IMR-90 (cell line): ENCODE measurements around the gene BRINP1. TPM values are rescaled to one million over a fixed set of nuclear protein-coding genes. Genes with fewer than 3 reads are reported as not detected.

Source experiments
- ATAC-seq: fragments of 200-7000 bp; cut with Tn5 transposase; 2 replicates; pipeline ENCODE4 v1.9.1; 2020; ENCODE audit warnings: low read depth, mild to moderate bottlenecking, moderate library complexity
- BruUV-seq: library from RNA; stranded (reverse); fragments of 400-500 nt; replicated peaks from 2 replicates; lab custom pipeline; 2021; lab: Mats Ljungman, UMichigan
- CTCF ChIA-PET: fragments of 300-600 bp; formaldehyde crosslinking; extraction: SDS; loops from one replicate; lab custom pipeline; 2021; ENCODE audit warnings: antibody characterized with exemption; lab: Yijun Ruan, JAX
- POLR2A ChIA-PET: fragments of 300-600 bp; sonication (Branson Sonifier 250); formaldehyde crosslinking; loops from one replicate; lab custom pipeline; 2022; ENCODE audit warnings: antibody characterized with exemption; ENCODE audit not compliant: unreplicated experiment; lab: Charles Lee
- DNase-seq: peaks from one replicate; pipeline ENCODE4 v3.0.0; 2013
- H2AFZ ChIP-seq: replicated peaks from 2 replicates; pipeline ENCODE3; 2013; ENCODE audit warnings: low read length, mild to moderate bottlenecking; ENCODE audit not compliant: poor library complexity
- H2AK5ac ChIP-seq: 2 replicates; pipeline ENCODE4 v1.6.1; 2013; ENCODE audit warnings: low read depth, low read length, inconsistent platforms
- H2AK9ac ChIP-seq: replicated peaks from 2 replicates; pipeline ENCODE3; 2013; ENCODE audit warnings: mild to moderate bottlenecking, low read depth, low read length, moderate library complexity; ENCODE audit not compliant: poor library complexity
- H2BK120ac ChIP-seq: 2 replicates; pipeline ENCODE4 v1.6.1; 2013; ENCODE audit warnings: low read depth, low read length, inconsistent platforms
- H2BK15ac ChIP-seq: 3 replicates; pipeline ENCODE4 v1.6.1; 2013; ENCODE audit warnings: low read depth, low read length, inconsistent platforms
- H2BK20ac ChIP-seq: 2 replicates; pipeline ENCODE4 v1.6.1; 2013; ENCODE audit warnings: low read depth, mild to moderate bottlenecking, inconsistent platforms, low read length, moderate library complexity
- H2BK5ac ChIP-seq: 2 replicates; pipeline ENCODE4 v1.6.1; 2013; ENCODE audit warnings: mild to moderate bottlenecking, low read depth, low read length, inconsistent platforms; ENCODE audit not compliant: poor library complexity, severe bottlenecking
- H3K14ac ChIP-seq: replicated peaks from 2 replicates; pipeline ENCODE4 v1.6.1; 2013; ENCODE audit warnings: low read depth, low read length, inconsistent platforms
- H3K18ac ChIP-seq: 2 replicates; pipeline ENCODE4 v1.6.1; 2013; ENCODE audit warnings: low read depth, low read length, control low read depth
- H3K23ac ChIP-seq: 2 replicates; pipeline ENCODE4 v1.6.1; 2013; ENCODE audit warnings: low read depth, low read length, inconsistent platforms
- H3K27ac ChIP-seq: 2 replicates; pipeline ENCODE4 v1.5.1; 2013; ENCODE audit warnings: mild to moderate bottlenecking, control low read depth, low read length; ENCODE audit not compliant: insufficient read depth
- H3K27me3 ChIP-seq: 2 replicates; pipeline ENCODE4 v1.6.1; 2013; ENCODE audit warnings: low read length; ENCODE audit not compliant: control insufficient read depth, insufficient read depth
- H3K36me3 ChIP-seq: 2 replicates; pipeline ENCODE4 v1.6.1; 2013; ENCODE audit warnings: low read length, mixed read lengths; ENCODE audit not compliant: control insufficient read depth, insufficient read depth
- H3K4ac ChIP-seq: 2 replicates; pipeline ENCODE4 v1.6.1; 2013; ENCODE audit warnings: low read depth, low read length, inconsistent platforms
- H3K4me1 ChIP-seq: 2 replicates; pipeline ENCODE4 v1.6.1; 2013; ENCODE audit warnings: low read length, mixed read lengths; ENCODE audit not compliant: control insufficient read depth, insufficient read depth
- H3K4me2 ChIP-seq: 2 replicates; pipeline ENCODE4 v1.6.1; 2013; ENCODE audit warnings: low read depth, mild to moderate bottlenecking, control low read depth, low read length, moderate library complexity
- H3K4me3 ChIP-seq: 2 replicates; pipeline ENCODE4 v1.5.1; 2013; ENCODE audit warnings: low read depth, mild to moderate bottlenecking, control low read depth, low read length, moderate library complexity; ENCODE audit not compliant: insufficient read depth
- H3K56ac ChIP-seq: 2 replicates; pipeline ENCODE4 v1.6.1; 2013; ENCODE audit warnings: low read length, inconsistent platforms; ENCODE audit not compliant: insufficient read depth; ENCODE audit errors: extremely low read depth
- H3K79me1 ChIP-seq, 2 experiments: 2 replicates each; pipeline ENCODE4 v1.6.1; 2013; ENCODE audit warnings: low read length in 2 of 2, inconsistent platforms in 1 of 2, low read depth in 1 of 2
- H3K9ac ChIP-seq: 2 replicates; pipeline ENCODE4 v1.6.1; 2013; ENCODE audit warnings: low read depth, low read length, control low read depth
- H3K9me1 ChIP-seq: 2 replicates; pipeline ENCODE4 v1.6.1; 2013; ENCODE audit warnings: low read length, inconsistent platforms; ENCODE audit not compliant: insufficient read depth
- H3K9me3 ChIP-seq: 2 replicates; pipeline ENCODE4 v1.6.1; 2013; ENCODE audit warnings: low read length; ENCODE audit not compliant: control insufficient read depth, insufficient read depth
- H4K20me1 ChIP-seq: 2 replicates; pipeline ENCODE4 v1.6.1; 2013; ENCODE audit warnings: low read length, inconsistent platforms; ENCODE audit not compliant: insufficient read depth
- H4K5ac ChIP-seq: 2 replicates; pipeline ENCODE4 v1.6.1; 2013; ENCODE audit warnings: mild to moderate bottlenecking, low read depth, low read length, control low read depth
- H4K8ac ChIP-seq, 2 experiments: 2 replicates each; pipeline ENCODE4 v1.6.1; 2013; ENCODE audit warnings: low read depth in 2 of 2, low read length in 2 of 2, control low read depth in 1 of 2, inconsistent platforms in 1 of 2
- H4K91ac ChIP-seq: 2 replicates; pipeline ENCODE4 v1.6.1; 2013; ENCODE audit warnings: low read depth, low read length, inconsistent platforms; ENCODE audit not compliant: insufficient read depth
- BHLHE40 ChIP-seq: fragments of 150-350 bp; IDR thresholded peaks from 2 replicates; pipeline ENCODE4 v1.6.1; 2016; ENCODE audit warnings: mild to moderate bottlenecking, low read depth, low read length
- CHD1 ChIP-seq: IDR thresholded peaks from 2 replicates; pipeline ENCODE4 v1.6.1; 2012; ENCODE audit warnings: low read depth, low read length, improper control_type of control experiment
- CTCF ChIP-seq: conservative IDR thresholded peaks from 2 replicates; pipeline ENCODE4 v1.5.1; 2012; ENCODE audit warnings: mild to moderate bottlenecking, low read depth, low read length, improper control_type of control experiment
- ELK1 ChIP-seq: fragments of 150-350 bp; IDR thresholded peaks from 2 replicates; pipeline ENCODE4 v1.6.1; 2016; ENCODE audit warnings: low read depth, mild to moderate bottlenecking, low read length, moderate library complexity, borderline replicate concordance
- FOS ChIP-seq: fragments of 150-350 bp; IDR thresholded peaks from 2 replicates; pipeline ENCODE4 v1.6.1; 2016; ENCODE audit warnings: low read depth, low read length
- MAFK ChIP-seq: IDR thresholded peaks from 2 replicates; pipeline ENCODE4 v1.6.1; 2012; ENCODE audit warnings: low read depth, low read length, improper control_type of control experiment
- MXI1 ChIP-seq: IDR thresholded peaks from 2 replicates; pipeline ENCODE4 v1.6.1; 2012; ENCODE audit warnings: low read depth, mild to moderate bottlenecking, low read length, moderate library complexity, borderline replicate concordance
- NFE2L2 ChIP-seq: fragments of 150-350 bp; IDR thresholded peaks from 2 replicates; pipeline ENCODE4 v1.6.1; 2016; ENCODE audit warnings: low read depth, mild to moderate bottlenecking, low read length
- POLR2A ChIP-seq: IDR thresholded peaks from 2 replicates; pipeline ENCODE4 v1.6.1; 2012; ENCODE audit warnings: mild to moderate bottlenecking, low read depth, low read length
- RAD21 ChIP-seq: IDR thresholded peaks from 2 replicates; pipeline ENCODE4 v1.6.1; 2012; ENCODE audit warnings: low read length, improper control_type of control experiment
- RCOR1 ChIP-seq: IDR thresholded peaks from 2 replicates; pipeline ENCODE4 v1.6.1; 2012; ENCODE audit warnings: mild to moderate bottlenecking, low read length, improper control_type of control experiment; ENCODE audit not compliant: insufficient replicate concordance
- RFX5 ChIP-seq: IDR thresholded peaks from 2 replicates; pipeline ENCODE4 v1.8.0; 2012; ENCODE audit warnings: low read depth, mild to moderate bottlenecking, low read length, moderate library complexity
- SMC3 ChIP-seq: fragments of 150-350 bp; IDR thresholded peaks from 2 replicates; pipeline ENCODE4 v1.6.1; 2016; ENCODE audit warnings: low read depth, mild to moderate bottlenecking, antibody characterized with exemption, low read length, moderate library complexity
- WGBS, 2 experiments: methylation state at CpG; one replicate each; pipeline versions ENCODE4 v1.1.5 to v1.1.7; 2013; ENCODE audit warnings: missing lambda C conversion rate in 2 of 2; ENCODE audit not compliant: insufficient read length in 1 of 2; ENCODE audit errors: extremely low coverage in 2 of 2; 5-methylcytosine and 5-hydroxymethylcytosine counted together
- dilution Hi-C: fragments of 300-500 bp; cut with HindIII; formaldehyde crosslinking; loops from one replicate; pipeline ENCODE4 v1.14.3; 2018; ENCODE audit warnings: low sequenced_read_pairs; ENCODE audit not compliant: unreplicated experiment
- in situ Hi-C: fragments of 300-500 bp; cut with MboI; formaldehyde crosslinking; loops from 3 replicates; pipeline ENCODE4 v1.14.3; 2019; ENCODE audit warnings: low sequenced_read_pairs, inconsistent platforms, mixed read lengths
- intact Hi-C: fragments of 100-400 bp; cut with micrococcal nuclease; formaldehyde crosslinking; loops from 2 replicates; pipeline ENCODE4 v1.10.0; 2022
- polyA plus RNA-seq, 3 experiments: library from polyadenylated mRNA; depleted of rRNA; stranded (reverse); fragments of >200 nt; gene quantifications; 2 replicates each; pipeline ENCODE4 v1.2.3, GENCODE V29; 2012; ENCODE audit warnings: low replicate concordance in 1 of 3
- total RNA-seq: library from RNA; depleted of rRNA; stranded (reverse); fragments of >200 nt; gene quantifications from 2 replicates; pipeline ENCODE4 v1.2.3, GENCODE V29; 2012
- TF ChIP-seq, protein P1 (sequence below): fragments of 150-350 bp; IDR thresholded peaks from 2 replicates; pipeline ENCODE4 v1.6.1; 2017; ENCODE audit warnings: mild to moderate bottlenecking, antibody characterized with exemption, low read length, low read depth

Gene BRINP1
- total and polyA plus RNA-seq, 2 of the 4 experiments (the other 2 are of a cell fraction), result under 0.01 TPM; not detected in 1

GRCh38 chr9:119268985-119269384 is 100.2 kb downstream of the BRINP1 start:
- no peaks in the 10 kb centered on the region for H3K79me1 ChIP-seq
- H2BK5ac ChIP-seq, result no peak overlapping the region
- H3K27me3 ChIP-seq, result no peaks in the 10 kb centered on the region
- H3K36me3 ChIP-seq, result no peaks in the 10 kb centered on the region
- no peaks in the 10 kb centered on the region for H4K20me1 ChIP-seq
- no peak overlapping the region for H3K23ac ChIP-seq
- intact Hi-C loops (no loop called here), dilution Hi-C loops (no loop called here), in situ Hi-C loops (no loop called here)
- no peak overlapping the region for H2BK120ac ChIP-seq
- H3K56ac ChIP-seq, result no peak overlapping the region
- no peak overlapping the region for H4K5ac ChIP-seq
- H2BK20ac ChIP-seq, result no peak overlapping the region
- no peak overlapping the region for H4K91ac ChIP-seq
- BruUV-seq, result no TSS peak
- peaks cover 11% of the 10 kb centered on the region for H3K9me3 ChIP-seq
- no peak for DNase-seq
- no peak overlapping the region for H2AFZ ChIP-seq
- no peak for ATAC-seq
- no peak overlapping the region for H3K4me3 ChIP-seq
- H3K18ac ChIP-seq, result no peak overlapping the region
- no peak overlapping the region for H4K8ac ChIP-seq
- TF ChIP-seq RCOR1 (no peak), SMC3 (no peak), FOS (no peak), MAFK (no peak), NFE2L2 (no peak), POLR2A (no peak), RFX5 (no peak), CHD1 (no peak), MXI1 (no peak), RAD21 (no peak), CTCF (no peak), BHLHE40 (no peak), ELK1 (no peak)
- TF ChIP-seq, protein P1, sequence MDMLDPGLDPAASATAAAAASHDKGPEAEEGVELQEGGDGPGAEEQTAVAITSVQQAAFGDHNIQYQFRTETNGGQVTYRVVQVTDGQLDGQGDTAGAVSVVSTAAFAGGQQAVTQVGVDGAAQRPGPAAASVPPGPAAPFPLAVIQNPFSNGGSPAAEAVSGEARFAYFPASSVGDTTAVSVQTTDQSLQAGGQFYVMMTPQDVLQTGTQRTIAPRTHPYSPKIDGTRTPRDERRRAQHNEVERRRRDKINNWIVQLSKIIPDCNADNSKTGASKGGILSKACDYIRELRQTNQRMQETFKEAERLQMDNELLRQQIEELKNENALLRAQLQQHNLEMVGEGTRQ, result no peak
- ChIA-PET POLR2A (no interaction called here), CTCF (no interaction called here)
- no peak overlapping the region for H2BK15ac ChIP-seq
- H2AK9ac ChIP-seq, result no peak overlapping the region
- H3K4ac ChIP-seq, result no peak overlapping the region
- no peak overlapping the region for H3K27ac ChIP-seq
- no peak overlapping the region for H3K14ac ChIP-seq
- no peak overlapping the region for H2AK5ac ChIP-seq
- no CpG with 5 or more reads among the region's 3 CpGs for WGBS, 2 experiments
- H3K4me1 ChIP-seq, result no peaks in the 10 kb centered on the region
- H3K9me1 ChIP-seq, result no peaks in the 10 kb centered on the region
- H3K9ac ChIP-seq, result no peak overlapping the region
- H3K4me2 ChIP-seq, result no peak overlapping the region
